Thyroid gland (tissue), 4 donors: ENCODE data around the gene ANXA6.

ENCODE experiments used
- POLR2A ChIP-seq, 2 donors: fragments of 450-650 bp; IDR thresholded peaks; one replicate each; pipeline ENCODE4 v1.6.1; 2017; ENCODE audit warnings: antibody characterized with exemption in 2 of 2, mild to moderate bottlenecking in 2 of 2, moderate library complexity in 1 of 2
- TF ChIP-seq, protein P1 (sequence below), 6 experiments: fragments of 200-600 bp in 3 of 6; fragments of 450-650 bp in 3 of 6; sonication (generic) in 3 of 6; IDR thresholded peaks; one replicate each; pipeline ENCODE4 v1.5.1; 2016 to 2019; ENCODE audit warnings: antibody characterized with exemption in 6 of 6, mild to moderate bottlenecking in 2 of 6, inconsistent platforms in 1 of 6, moderate library complexity in 1 of 6

DNA sequence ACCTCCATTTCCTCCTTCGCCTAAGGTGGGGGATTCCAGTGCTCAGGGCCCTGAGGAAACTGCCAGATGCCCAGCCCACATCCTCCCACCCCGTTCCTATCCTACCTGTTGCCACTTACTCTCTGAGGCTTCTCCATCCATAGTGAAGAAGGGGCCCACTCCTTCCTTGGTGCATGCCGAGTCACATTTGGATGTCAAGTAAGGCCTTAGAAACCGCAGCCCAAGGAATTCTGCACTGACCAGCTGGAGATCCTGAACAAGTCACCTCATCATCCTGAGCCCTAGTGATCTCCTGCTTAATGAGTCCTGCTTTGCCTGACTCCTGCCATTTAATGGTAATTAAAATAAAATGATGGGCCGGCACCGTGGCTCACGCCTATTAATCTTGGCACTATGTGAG, 70.1 kb downstream of the ANXA6 start:
- TF ChIP-seq POLR2A (IDR thresholded peaks at IDR 0.05) = no peak
- TF ChIP-seq, protein P1, sequence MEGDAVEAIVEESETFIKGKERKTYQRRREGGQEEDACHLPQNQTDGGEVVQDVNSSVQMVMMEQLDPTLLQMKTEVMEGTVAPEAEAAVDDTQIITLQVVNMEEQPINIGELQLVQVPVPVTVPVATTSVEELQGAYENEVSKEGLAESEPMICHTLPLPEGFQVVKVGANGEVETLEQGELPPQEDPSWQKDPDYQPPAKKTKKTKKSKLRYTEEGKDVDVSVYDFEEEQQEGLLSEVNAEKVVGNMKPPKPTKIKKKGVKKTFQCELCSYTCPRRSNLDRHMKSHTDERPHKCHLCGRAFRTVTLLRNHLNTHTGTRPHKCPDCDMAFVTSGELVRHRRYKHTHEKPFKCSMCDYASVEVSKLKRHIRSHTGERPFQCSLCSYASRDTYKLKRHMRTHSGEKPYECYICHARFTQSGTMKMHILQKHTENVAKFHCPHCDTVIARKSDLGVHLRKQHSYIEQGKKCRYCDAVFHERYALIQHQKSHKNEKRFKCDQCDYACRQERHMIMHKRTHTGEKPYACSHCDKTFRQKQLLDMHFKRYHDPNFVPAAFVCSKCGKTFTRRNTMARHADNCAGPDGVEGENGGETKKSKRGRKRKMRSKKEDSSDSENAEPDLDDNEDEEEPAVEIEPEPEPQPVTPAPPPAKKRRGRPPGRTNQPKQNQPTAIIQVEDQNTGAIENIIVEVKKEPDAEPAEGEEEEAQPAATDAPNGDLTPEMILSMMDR (IDR thresholded peaks at IDR 0.05) = no peak
